T-helper 2 cell treated with Interferon-gamma antibody and Interleukin-4, amounts not matched to agents 100 ng/mL and 5 ng/mL, for 36 hours (primary cell): Measurements from ENCODE around the gene LDB3. TPM values are rescaled to one million over a fixed set of nuclear protein-coding genes. Genes with fewer than 3 reads are reported as not detected.

Experiments used
- intact Hi-C: fragments of 100-400 bp; cut with micrococcal nuclease; formaldehyde crosslinking; loops from one replicate; pipeline ENCODE4 v1.15.1; 2023
- total RNA-seq: library from RNA; stranded (reverse); gene quantifications from 2 replicates; pipeline ENCODE4 v1.2.3, GENCODE V29; 2022

Gene LDB3
- total RNA-seq, 1 donor from 2014 or later = 0.05 TPM

DNA sequence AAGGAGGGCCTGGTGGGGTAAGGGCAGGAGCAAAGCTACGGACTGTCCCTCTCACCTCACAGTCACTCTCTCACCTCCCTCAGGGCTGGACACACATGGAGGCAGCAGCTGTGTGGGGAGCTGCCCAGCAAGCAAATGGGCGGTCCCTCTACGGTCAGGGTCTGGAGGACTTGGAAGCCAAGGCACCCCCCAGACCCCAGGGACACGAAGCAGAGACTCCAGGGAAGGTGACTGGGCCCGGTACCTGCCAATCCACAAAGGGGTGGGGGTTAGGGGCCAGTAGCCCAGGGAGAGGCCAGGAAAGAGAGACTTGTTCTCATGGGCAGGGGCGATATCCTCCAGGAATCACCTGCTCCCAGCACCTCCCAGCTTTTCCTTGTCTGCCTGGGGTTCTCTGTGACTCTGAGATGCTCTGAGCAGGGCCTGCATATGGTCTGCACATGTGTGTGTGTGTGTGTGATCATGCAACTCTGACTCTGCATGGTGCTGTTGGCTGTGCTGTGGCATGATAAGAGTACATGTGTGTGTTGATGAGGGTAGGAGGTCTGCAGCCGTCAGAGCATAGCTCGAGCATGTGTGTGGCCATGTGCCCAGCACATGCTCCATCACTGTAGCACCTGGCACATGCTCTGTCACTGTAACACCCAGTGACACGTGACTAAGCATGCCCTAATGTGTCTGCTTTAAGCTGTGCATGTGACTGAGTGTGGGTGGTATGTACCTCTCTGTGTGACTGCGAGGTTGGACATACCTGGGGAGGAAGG is 4.6 kb upstream of the LDB3 start:
- intact Hi-C loops = no loop called here

DNA sequence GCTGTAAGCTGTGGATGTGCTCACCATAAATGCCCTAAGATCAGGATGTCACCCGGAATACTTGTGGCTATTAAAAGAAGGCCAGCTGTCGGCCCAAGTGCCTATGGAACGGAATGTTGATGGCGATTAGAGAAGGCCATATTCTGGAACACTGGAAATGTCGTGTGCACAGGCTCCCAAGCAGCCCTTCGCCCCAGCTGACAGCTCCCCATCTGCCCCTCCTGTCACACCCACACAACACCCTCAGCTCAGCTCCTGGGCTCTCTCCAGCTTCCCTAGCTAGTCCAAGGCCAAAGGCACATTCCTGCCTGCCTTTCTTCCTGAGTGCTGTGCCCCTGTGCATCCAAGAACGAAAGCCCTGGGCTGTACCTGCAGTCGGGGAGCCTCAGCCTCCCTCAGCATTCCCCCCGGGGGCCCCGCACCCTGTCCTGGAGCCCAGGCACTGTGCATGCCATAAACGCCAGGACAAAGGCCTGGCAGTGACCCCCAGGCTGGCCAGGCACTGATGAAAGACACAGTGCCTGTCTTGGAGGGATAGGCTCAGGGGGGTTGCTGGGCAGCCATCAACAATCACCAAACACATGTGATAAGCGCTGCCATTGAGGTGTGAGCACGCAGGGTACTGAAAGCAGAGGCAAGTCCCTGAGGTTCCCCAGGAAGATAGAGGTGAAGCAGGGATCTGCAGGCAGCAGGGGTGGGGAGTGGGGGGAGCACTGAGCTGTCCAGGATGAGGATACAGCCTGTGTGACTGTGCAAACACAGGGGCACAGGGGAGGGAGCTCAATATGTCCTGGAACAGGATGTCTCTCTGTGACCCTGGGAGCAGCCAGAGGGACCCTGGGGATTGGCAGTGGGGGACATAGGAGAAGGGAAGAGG is 3.7 kb upstream of the LDB3 start:
- intact Hi-C loops = no loop called here

DNA sequence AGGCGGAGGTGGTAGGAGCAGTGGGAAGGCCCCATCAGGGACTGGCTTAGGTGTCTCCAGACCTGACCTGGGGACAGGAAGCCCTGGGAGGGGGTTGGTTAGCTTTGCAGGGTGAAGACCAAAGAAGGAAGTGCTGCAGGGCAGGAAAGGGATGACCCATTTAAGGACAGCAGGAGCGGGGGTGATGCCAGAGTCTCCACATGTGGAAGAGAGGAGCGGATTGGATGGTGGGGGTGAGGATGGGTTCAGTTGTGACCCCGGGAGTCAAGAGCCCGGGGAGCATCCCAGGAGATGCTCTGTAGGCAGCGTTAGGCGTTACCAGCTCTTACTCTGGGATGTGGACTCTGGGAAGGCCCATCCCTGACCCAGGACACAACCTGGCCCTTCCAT is 3.1 kb upstream of the LDB3 start:
- intact Hi-C loops = no loop called here

DNA sequence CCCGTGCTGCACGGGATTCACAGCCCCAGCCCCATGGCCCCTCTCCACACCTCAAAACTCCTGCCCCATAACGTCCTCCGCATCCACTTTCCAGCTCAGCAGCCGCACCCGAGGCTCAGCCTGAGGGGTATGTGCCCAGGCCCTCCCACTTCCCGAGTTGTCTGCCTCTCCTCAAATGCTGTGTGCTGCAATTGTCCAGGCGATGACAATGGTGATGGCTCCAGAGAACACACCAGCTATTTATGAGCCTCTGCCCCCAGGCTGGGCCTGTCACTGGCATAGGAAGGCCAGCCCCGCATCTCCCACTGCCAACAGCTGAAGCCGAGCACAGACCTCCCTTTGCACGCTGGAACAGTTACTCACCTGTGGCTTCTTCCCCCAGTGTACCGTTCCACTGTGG is 2.4 kb upstream of the LDB3 start:
- intact Hi-C loops = no loop called here

DNA sequence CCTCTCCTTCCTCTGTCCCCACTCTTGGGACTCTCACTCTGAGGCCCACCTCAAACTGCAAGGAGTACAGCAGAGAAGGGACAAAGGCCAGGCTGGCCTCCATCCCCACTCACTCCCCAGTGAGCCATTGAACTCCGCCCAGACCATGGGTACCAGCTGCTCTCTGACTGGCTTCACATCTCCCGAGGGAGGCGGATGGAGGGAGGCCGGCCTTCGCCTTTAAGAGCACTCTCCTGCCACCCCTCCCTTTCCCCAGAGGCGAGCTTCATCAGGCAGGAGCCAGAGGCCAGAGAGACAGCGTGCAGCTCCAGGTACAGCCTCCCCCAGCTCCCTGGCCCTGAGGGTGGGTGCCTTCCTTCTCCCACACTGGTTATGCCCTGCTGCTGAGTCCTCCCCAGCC is 1.8 kb upstream of the LDB3 start:
- intact Hi-C loops = no loop called here

DNA sequence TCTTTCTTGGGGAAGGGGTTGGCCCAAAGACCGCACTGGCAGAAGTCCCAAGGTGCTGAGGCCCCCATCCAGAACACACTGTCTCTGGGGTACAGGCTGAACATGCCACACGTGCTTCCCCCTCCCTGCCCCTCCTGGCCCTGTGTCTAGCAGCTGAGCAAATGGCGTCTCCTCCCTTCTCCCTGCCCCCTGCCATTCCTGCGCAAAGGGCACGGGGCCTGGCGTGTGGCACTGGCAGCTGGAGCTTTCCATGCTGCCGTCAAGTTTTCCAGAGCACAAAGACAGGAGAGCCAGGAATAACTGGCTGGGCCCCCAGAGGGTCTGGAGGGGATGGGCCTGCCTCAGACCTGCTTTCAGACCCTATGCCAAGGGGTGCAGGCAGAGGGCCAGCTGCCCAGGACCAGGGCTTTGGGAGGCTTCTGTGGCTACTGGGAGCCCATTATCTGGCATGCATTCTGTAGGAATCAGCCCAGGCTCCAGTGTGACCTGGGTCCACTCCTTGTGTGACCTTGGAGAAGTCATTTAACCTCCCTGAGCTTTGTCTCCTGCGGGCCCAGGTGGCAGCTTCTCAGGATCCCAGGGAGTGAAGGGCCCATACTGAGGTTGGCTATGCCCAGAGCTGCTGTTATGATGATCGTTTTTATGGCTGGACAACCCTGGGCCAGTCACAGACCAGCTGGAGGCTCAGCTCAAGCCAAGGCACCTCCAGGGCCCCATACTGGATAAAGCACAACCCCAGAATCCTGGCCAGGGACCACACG is 710 bp upstream of the LDB3 start:
- intact Hi-C loops = no loop called here

DNA sequence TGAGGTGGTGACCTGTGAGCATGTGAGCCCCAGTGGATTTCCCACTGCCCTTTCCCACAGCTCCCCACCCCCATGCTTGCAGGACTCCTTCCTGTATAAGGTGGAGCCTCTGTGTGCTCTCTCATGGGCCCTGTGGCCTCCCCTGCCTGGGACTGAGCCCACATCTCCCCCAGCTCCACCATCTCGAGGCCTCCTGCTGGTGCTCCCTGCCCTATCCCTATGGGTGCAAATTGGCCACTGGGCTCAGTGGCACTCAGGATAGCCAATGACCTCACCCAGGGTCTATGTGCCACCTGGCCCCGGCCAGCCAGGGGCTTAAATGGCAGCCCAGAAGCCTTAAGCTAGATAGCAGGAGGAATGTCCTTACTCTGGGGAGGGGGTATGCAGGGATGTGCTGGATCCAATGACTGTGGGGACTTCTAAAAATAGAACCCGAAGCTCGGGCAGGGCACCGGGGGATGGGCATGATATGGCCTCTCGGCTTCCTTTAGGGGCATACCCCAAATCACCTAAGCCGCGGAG is 2.0 kb downstream of the LDB3 start:
- intact Hi-C loops = no loop called here

DNA sequence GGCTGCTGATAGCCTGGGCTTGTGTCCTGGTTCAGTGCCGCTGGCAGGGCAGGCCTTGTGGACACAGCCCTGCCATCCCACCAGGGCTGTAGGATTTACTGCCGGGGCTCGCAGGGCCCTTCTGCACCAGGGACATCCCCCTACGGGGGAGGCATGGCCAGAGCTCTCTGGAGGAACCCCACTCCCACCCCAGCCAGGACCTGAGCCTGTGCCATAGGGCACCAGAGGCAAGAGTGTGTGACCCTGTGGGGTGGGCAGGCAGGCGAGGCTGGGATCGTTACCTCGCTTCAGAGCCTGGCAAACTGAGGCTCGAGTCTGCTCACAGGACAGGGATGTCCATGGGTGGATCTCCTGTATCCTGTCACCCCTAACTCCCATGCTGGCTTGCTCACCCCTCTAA is 2.6 kb downstream of the LDB3 start:
- intact Hi-C loops = no loop called here

DNA sequence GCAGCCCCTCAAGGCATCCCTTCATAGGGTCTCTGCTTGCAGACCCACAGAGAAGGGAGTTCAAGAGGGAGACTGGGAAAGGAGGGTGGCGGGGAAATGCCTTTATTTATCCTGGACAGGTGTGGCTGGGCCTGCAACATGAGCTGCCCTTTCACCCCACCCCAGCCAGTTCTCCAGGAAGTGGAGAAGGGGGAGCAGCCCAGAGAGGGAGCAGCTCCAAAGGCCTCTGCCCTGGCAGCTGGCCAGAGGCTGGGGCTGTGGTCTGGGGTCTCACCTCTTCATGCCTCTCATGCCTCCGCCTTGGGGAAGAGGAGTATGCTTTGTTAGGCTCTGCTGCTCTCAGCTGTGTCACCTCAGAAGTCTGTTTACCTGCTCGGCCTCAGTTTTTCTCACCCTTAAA is 3.1 kb downstream of the LDB3 start:
- intact Hi-C loops = no loop called here

DNA sequence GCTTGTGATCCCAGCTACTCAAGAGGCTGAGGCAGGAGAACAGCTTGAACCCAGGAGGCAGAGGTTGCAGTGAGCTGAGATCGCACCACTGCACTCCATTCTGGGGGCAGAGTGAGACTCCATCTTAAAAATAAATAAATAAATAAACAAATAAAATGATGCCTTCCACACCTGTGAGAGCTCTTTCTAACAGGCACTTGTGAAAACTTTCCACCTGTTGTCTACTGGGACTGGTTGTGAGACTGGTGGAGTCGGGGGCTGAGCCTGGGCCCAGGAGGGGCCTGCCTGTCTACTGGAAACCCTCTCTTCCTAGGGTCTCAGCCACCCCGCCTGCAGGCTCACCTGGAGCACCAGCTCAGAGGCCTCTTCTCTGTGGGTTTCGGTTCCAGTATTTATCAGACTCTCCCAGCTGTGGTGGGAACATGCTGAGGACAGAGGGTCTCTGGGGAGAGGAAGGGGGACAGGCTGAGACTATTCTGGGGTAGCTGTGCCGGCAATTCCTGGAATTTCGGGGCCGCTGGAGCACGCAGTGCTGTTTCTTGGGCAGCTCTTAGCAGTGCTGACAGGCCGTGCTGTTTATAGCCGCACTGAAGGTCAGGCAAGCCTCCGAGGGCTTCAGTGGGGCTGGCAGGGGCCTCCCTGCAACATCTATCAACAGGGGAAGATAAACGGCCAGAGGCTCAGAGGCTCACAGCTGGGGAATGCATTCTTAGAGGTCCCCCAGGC is 3.8 kb downstream of the LDB3 start:
- intact Hi-C loops = no loop called here

DNA sequence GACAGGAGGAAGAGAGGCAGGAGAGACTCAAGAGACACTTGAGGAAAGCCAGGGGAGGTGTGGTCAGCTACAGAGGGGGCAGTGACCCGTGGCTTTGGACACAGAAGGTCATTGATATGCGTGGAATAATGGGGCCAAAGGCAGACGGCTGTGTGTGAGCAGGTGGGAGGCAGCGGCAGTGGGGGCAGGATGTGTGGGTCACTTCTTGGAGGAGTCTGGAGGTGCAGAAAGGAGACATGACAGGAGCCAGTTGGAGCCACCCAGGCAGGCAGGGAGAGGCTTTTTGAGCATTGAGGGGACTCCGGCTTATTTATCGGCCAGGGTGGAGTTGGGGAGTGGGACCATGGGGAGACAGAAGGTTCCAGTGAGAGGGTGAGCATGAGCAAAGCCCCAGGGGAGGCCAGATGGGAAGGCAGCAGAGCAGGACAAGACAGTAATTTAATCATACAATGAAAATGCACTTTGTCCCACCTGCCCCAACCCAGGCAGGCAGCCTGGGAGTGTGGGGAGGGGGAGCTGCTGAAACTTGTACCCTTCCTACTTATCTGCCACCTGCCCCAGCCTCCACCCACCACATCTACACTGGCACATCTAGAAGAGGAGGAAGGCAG is 5.0 kb downstream of the LDB3 start:
- intact Hi-C loops = no loop called here

DNA sequence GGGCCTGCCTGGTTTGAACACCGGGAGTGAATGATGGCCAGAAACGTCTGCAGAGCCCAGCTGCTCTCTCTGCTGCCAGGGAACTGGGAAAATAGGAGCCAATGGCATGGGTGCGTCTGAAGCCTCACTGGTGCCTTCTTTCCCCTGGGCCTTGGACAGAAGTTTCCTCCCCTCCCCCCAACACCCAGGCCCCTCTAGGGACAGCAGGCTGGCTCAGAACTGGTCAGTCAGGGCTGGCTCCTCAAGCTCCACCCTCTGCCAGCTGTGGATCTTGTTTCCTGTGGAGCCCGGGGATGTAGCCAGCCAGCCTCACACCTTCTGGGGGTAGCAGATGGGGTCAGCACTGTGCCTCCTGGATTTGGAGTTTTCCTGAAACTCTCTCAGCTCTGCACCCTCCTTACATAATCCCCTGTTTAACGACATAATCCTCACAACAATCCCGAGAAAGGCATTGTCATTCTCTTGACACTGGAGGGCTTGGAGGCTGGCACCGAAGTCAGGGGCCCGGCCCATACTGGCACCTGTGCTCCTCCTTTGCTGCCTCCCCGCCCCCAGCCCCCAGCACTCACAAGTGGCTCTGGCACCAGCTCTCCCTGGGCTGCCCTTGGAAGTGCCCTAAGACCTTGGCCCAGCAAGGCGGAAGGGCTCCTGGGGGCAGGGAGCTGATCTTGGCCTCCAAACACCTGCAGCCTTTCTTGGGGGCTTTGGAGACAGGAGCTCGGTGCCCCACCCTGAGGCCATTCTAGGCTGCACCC is 5.7 kb downstream of the LDB3 start:
- intact Hi-C loops = no loop called here

DNA sequence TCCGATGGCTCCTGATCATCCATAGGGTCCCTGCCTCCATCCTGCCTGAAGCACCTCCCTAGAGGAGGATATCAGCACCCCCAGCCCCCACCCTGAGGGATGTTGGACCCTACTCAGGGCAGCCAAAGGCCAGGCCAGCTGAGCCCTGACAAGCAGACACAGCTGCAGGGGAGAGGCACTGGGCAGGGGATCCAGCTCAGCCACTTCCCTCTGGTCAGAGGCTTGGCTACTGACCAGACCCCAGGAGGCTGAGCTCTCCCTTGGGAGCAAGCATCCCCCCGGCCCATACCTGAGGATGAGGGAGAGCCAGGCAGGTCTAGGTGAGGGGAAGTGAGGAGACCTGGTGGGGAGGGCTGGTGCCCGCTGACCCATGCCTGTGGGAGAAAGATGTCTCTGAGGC is 6.6 kb downstream of the LDB3 start:
- intact Hi-C loops = no loop called here

DNA sequence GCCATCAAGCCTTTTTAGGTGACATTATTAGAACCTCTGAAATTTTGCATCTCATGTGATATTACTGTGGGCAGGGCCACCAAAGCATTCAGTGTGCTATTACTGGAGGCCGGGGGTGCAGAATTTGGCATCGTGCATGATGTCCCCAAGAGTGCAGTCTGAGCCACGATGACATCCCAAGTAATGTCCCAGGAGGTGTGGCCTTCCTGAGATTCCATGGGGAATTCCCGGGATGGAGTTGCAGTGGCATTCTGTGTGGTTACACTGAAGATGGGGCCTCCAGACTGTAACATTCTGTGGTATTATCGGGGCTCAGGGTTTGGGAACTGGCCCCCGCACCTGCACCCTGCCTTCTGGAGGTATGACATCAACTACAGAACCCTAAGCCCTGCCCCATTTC is 9.1 kb downstream of the LDB3 start:
- intact Hi-C loops = no loop called here

DNA sequence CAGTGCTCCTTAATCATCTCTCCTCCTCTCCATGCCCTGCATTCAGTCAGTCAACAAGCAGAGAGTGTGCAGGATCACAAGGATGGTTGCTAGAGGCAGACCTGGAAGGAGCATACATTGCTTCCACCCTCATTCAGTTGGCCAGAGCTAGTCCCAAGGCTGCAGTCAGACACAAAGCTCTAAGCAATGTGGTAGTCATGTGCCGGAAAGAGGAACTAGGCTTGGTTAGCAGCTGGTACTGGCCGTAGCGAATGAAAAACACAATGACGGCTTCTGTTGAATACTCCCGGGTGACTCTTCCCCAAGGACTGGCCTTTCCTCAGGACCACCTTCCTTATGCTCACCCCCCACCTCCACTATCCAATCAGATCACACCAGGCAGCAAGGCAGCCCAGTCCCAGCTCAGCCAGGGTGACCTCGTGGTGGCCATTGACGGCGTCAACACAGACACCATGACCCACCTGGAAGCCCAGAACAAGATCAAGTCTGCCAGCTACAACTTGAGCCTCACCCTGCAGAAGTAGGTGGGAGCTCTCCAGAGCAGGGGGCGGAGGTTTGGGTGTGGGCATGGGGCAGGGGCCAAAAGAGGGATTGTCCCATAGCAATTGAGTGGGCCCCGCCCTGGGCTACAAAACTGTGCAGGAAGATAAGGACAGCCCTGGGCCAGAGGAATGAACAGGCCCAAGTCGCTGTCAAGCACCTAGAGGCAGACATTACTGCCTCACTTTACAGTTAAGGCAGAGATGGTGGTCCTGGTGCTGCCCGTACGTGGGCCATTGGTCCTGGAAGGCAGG is 10.9 kb downstream of the LDB3 start:
- intact Hi-C loops = no loop called here

DNA sequence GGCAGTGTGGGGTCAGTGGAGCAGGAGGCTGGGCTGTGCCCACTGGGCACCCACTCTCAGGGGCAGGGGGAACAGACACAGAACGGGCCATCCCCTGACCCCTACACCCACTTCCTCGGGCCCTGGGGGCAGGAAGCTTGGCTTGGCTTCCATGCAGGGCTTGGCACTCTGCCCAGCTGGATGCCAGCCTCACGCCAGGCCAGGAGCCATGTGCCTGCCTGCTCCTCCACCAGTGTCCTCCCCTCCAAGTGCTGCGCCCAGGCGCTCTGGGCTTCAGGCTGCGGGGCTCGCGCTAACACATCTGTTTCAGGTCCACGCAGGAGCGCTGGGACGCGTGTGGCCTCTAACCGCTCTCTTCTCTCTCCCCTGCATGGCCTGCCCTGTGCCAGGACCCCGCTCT is 12.7 kb downstream of the LDB3 start:
- intact Hi-C loops = no loop called here

DNA sequence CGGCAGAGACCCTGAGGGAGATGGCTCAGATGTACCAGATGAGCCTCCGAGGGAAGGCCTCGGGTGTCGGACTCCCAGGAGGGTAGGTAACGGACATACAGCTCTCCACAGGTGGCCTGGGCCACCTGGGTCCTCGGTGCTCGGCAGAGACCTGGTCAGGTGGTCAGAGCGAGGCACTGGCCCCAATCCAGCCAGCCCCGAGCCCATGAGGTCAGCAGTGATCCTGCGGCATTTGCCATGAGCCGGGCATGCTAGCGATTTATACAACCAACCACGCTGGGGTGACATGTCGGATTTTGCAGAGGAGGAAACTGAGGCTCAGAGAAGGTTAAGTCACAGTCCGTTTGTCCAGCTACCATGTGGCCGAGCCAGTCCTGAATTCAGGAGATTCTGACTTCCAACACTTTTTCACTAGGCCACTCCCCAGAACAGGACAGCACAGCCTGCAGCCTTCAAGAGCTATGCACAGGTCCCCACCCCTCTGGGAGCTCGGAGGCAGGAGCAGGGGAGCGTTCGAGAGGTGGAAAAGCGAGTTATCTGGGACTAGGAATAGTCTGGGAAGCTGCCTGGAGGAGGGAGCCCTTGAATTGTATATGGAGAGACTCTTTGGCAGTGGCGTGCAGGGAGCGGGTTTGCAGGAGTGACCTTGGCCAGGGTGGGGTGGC is 13.5 kb downstream of the LDB3 start:
- intact Hi-C loops = no loop called here

DNA sequence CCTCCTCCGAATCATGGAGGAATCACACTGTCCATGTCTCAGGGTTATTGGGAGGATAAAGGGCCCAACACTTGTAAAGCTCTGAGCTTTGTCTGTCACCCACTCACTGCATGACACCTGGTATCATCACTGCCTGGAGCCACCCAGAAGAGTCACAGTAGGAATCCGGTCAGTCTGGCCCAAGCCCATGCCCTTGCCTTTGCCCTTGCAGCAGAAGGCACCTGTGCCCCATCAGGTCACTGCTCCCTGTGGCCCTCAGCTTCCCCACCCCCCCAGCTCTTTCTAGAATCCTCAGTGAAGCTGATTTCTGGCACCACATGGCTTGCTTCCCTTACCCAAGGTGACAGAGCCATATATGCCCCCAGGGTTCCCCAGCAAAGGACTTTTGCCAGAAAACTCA is 14.4 kb downstream of the LDB3 start:
- intact Hi-C loops = no loop called here
